Rectal smooth muscle tissue (tissue), 1 donor: Measurements from ENCODE around the gene TESK2.

Source experiments
- H3K27ac ChIP-seq: one replicate; pipeline ENCODE4 v1.7.0; 2013; ENCODE audit warnings: low read depth, low read length, inconsistent platforms
- H3K27me3 ChIP-seq: one replicate; pipeline ENCODE4 v1.7.0; 2013; ENCODE audit warnings: low read length; ENCODE audit not compliant: control insufficient read depth, insufficient read depth
- H3K36me3 ChIP-seq: one replicate; pipeline ENCODE4 v1.7.0; 2013; ENCODE audit warnings: low read length; ENCODE audit not compliant: control insufficient read depth, insufficient read depth
- H3K4me1 ChIP-seq: one replicate; pipeline ENCODE4 v1.7.0; 2013; ENCODE audit warnings: low read length; ENCODE audit not compliant: control insufficient read depth, insufficient read depth
- H3K4me3 ChIP-seq: one replicate; pipeline ENCODE4 v1.7.0; 2013; ENCODE audit warnings: low read length
- H3K9ac ChIP-seq: one replicate; pipeline ENCODE4 v1.7.0; 2013; ENCODE audit warnings: low read length

The TESK2 gene

DNA sequence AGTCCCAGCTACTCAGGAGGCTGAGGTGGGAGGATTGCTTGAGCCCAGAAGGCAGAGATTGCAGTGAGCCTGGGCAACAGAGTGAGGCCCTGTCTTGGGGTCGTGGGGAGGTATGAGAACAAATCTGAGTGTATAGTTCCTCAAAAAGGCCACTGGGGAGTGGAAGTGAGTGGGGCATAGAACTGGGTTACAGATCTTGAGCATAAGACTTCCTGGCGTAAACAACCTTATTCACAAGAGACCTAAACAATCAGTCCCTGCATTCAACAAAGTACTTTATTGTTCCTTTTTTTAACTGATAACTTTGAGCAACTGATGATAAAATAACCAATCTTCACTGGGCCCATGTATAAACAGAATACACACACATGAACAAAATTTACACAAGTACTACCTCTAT lies 78.1 kb downstream of the TESK2 start:
- Histone ChIP-seq H3K4me3 (no peak overlapping the region), H3K27me3 (no peaks in the 10 kb centered on the region), H3K27ac (no peak overlapping the region), H3K4me1 (no peaks in the 10 kb centered on the region), H3K36me3 (no peaks in the 10 kb centered on the region), H3K9ac (no peak overlapping the region)

DNA sequence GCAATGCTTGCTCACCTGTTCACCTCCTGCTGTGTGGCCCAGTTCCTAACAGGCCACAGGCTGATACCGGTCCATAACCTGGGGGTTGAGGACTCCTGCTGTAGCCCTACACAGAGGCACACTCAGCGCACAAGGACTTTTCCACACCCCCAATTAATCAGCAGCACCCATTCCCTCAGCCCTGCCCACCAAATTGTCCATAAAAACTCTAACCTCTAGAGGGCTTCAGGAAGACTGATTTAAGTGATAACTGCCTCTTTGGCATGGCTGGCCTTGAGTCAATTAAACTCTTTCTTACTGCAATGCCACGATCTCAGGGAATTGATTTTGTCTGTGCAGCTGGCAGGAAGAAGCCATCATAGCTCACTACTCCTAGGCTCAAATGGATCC lies 79.5 kb downstream of the TESK2 start:
- no peak overlapping the region for H3K4me3 ChIP-seq
- no peaks in the 10 kb centered on the region for H3K27me3 ChIP-seq
- H3K4me1 ChIP-seq = no peaks in the 10 kb centered on the region
- H3K36me3 ChIP-seq = no peaks in the 10 kb centered on the region
- H3K9ac ChIP-seq = no peak overlapping the region
- H3K27ac ChIP-seq = no peak overlapping the region

GRCh38 chr1:45410850-45411509 lies 80.0 kb downstream of the TESK2 start:
- Histone ChIP-seq H3K4me1 (no peaks in the 10 kb centered on the region), H3K27ac (no peak overlapping the region), H3K4me3 (no peak overlapping the region), H3K36me3 (no peaks in the 10 kb centered on the region), H3K27me3 (no peaks in the 10 kb centered on the region), H3K9ac (no peak overlapping the region)

DNA sequence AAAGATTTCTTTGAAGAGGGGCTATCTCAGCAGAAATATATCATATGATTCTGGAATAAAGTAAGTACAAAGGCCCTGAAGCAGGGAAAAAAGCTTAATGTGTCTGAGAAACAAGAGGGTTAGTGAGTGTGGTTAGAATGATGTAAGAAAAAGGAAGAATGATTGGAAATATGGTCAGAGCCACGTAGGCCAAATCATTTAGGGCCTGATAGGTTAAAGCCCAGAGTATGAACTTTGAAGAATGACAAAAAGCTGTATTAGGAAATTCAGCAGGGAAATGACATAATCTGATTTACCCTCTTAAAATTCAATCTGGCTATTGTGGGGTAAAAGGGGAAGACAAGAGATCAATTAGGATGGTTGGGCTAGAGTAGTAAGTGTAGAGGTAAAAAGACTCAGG lies 81.7 kb downstream of the TESK2 start:
- H3K27ac ChIP-seq = no peak overlapping the region
- no peaks in the 10 kb centered on the region for H3K27me3 ChIP-seq
- no peak overlapping the region for H3K4me3 ChIP-seq
- H3K4me1 ChIP-seq = no peaks in the 10 kb centered on the region
- H3K9ac ChIP-seq = no peak overlapping the region
- H3K36me3 ChIP-seq = no peaks in the 10 kb centered on the region

GRCh38 chr1:45407629-45408287 lies 83.2 kb downstream of the TESK2 start:
- H3K27me3 ChIP-seq = no peaks in the 10 kb centered on the region
- no peaks in the 10 kb centered on the region for H3K36me3 ChIP-seq
- no peak overlapping the region for H3K9ac ChIP-seq
- H3K4me3 ChIP-seq = no peak overlapping the region
- H3K27ac ChIP-seq = no peak overlapping the region
- H3K4me1 ChIP-seq = no peaks in the 10 kb centered on the region

DNA sequence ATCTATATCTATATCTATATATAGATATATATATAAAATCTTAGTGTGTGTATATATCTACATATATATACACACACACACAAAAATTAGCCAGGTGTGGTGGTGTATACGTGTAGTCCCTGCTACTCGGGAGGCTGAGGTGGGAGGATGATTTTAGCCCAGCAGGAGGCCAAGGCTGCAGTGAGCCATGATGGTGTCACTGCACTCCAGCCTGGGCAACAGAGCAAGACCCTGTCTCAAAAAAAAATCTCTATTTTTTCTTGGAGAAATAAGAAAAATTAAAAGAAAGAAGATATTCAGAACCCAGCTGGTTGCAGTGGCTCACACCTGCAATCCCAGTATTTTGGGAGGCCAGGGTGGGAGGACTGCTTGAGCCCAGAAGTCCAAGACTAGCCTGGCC lies 85.3 kb downstream of the TESK2 start:
- H3K4me3 ChIP-seq = no peak overlapping the region

DNA sequence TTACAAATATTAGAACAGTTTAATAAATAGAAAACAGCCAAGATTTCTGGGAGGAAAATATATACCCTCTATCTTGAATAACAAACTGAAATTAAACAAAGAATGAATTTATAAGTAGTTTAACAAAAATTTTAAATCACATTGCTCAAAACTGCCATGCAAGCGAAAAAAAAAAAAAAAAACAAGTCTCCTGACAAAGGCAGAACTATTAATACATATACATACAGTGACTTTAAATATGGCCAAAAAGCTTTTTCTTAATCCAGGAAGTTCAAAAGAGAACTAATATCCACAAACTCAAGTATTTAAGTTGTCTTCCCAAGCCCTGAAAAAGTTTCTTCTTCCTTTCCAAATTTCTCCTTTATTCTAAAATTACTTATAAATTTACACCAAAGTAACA lies 87.2 kb downstream of the TESK2 start:
- Histone ChIP-seq H3K4me1 (no peaks in the 10 kb centered on the region), H3K36me3 (no peaks in the 10 kb centered on the region), H3K4me3 (no peak overlapping the region), H3K27ac (no peak overlapping the region), H3K9ac (no peak overlapping the region), H3K27me3 (no peaks in the 10 kb centered on the region)

More for the DNA sequence above, 85.3 kb downstream of the TESK2 start:
- Histone ChIP-seq H3K27me3 (no peaks in the 10 kb centered on the region), H3K36me3 (no peaks in the 10 kb centered on the region), H3K9ac (no peak overlapping the region), H3K4me1 (no peaks in the 10 kb centered on the region), H3K27ac (no peak overlapping the region)

DNA sequence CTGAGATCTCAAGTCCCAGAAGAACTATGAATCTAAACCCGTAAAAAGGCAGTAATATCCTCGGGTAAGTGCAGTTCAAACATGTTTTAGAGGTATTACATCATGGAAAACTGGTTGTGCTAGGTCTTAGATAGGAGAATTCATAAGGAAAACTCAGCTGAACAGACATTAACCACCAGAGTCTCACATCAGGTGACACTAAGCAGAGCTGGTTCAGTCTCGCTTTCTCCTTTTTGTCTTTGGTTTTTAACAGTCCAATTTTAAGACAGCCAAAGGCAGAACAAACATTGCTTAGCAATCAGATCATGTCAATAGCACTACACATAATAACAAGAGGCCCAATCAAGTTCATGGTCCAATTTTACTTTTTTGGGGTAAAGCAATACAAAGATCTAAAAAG lies 87.7 kb downstream of the TESK2 start:
- Histone ChIP-seq H3K9ac (no peak overlapping the region), H3K36me3 (no peaks in the 10 kb centered on the region), H3K4me3 (no peak overlapping the region), H3K27ac (no peak overlapping the region), H3K4me1 (no peaks in the 10 kb centered on the region), H3K27me3 (no peaks in the 10 kb centered on the region)

- Histone ChIP-seq H3K4me1 (no peaks in the 10 kb centered on the region), H3K27ac (no peak overlapping the region), H3K27me3 (no peaks in the 10 kb centered on the region), H3K4me3 (no peak overlapping the region), H3K36me3 (no peaks in the 10 kb centered on the region), H3K9ac (no peak overlapping the region)
These were observed 89.4 kb downstream of the TESK2 start for GRCh38 chr1:45401524-45401923.

DNA sequence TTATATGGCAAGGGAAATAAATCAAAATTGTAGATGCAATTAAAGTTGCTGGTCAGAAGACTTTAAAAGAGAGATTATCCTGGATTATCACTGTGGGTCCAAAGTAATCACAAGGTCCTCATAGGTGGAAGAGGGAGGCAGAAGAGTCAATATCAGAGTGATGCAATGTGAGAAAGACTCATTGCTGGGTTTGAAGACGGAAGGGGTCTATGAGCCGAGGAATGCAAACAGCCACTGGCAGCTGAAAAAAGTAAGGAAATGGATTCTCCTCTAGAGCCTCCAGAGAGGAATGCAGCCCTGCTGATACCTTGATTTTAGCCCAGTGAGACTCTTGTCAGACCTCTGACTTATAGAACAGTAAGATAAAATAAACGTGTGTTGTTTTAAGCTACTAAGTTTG lies 90.9 kb downstream of the TESK2 start:
- Histone ChIP-seq H3K9ac (no peak overlapping the region), H3K27me3 (no peaks in the 10 kb centered on the region), H3K4me1 (no peaks in the 10 kb centered on the region), H3K4me3 (no peak overlapping the region), H3K36me3 (no peaks in the 10 kb centered on the region), H3K27ac (no peak overlapping the region)

GRCh38 chr1:45397285-45397684 lies 93.7 kb downstream of the TESK2 start:
- H3K9ac ChIP-seq = no peak overlapping the region
- no peaks in the 10 kb centered on the region for H3K4me1 ChIP-seq
- no peak overlapping the region for H3K4me3 ChIP-seq
- H3K27ac ChIP-seq = no peak overlapping the region
- no peaks in the 10 kb centered on the region for H3K27me3 ChIP-seq
- no peaks in the 10 kb centered on the region for H3K36me3 ChIP-seq

DNA sequence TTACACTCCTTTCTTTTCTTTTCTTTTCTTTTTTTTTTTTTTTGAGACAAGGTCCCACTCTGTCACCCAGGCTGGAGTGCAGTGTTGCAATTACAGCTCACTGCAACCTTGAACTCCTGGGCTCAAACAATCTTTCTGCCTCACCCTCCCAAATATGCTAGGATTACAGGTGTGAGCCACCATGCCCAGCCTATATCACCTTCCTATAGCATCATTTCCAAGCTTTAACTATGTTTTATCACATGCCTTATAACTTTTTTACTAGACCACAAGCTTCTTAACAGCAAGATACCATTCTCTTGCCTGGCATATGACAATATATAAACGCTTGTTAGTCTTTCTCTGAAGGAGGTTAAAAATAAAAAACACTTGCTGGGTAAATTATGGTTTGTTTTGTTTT lies 95.4 kb downstream of the TESK2 start:
- Histone ChIP-seq H3K9ac (no peak overlapping the region), H3K27ac (no peak overlapping the region), H3K4me3 (no peak overlapping the region), H3K4me1 (no peaks in the 10 kb centered on the region), H3K27me3 (no peaks in the 10 kb centered on the region), H3K36me3 (no peaks in the 10 kb centered on the region)

GRCh38 chr1:45395051-45395450 lies 95.9 kb downstream of the TESK2 start:
- no peak overlapping the region for H3K27ac ChIP-seq
- H3K36me3 ChIP-seq = no peaks in the 10 kb centered on the region
- H3K9ac ChIP-seq = no peak overlapping the region
- H3K27me3 ChIP-seq = no peaks in the 10 kb centered on the region
- no peak overlapping the region for H3K4me3 ChIP-seq
- no peaks in the 10 kb centered on the region for H3K4me1 ChIP-seq
